Bronchial epithelial cell (primary cell): ENCODE results near the gene HMCN2. TPM values are rescaled to one million over a fixed set of nuclear protein-coding genes. Genes with fewer than 3 reads are reported as not detected.
A peak's percentile ranks its signal among the peaks of the same experiment; 100 is the strongest.

Source experiments
- DNase-seq: peaks from one replicate; pipeline ENCODE4 v3.0.0-alpha.2; 2010; ENCODE audit warnings: low read depth
- FAIRE-seq: peaks from 2 replicates; lab custom pipeline; 2011; peaks lifted over from hg19 to GRCh38; lab: Jason Lieb, UNC
- H3K27me3 ChIP-seq: 2 replicates; pipeline ENCODE4 v1.5.1; 2011; ENCODE audit warnings: low read length; ENCODE audit not compliant: control insufficient read depth, insufficient read depth
- H3K36me3 ChIP-seq: 2 replicates; pipeline ENCODE4 v1.5.1; 2011; ENCODE audit warnings: low read length; ENCODE audit not compliant: control insufficient read depth, insufficient read depth
- H3K4me3 ChIP-seq: 2 replicates; pipeline ENCODE4 v1.5.1; 2011; ENCODE audit warnings: mild to moderate bottlenecking, low read depth, low read length, control low read depth
- total RNA-seq: library from RNA; depleted of rRNA; stranded (reverse); fragments of >200 nt; gene quantifications from 2 replicates; pipeline ENCODE4 v1.2.1, GENCODE V29; 2014
- TF ChIP-seq, protein P1 (sequence below): IDR thresholded peaks from 2 replicates; pipeline ENCODE4 v1.5.1; 2011; ENCODE audit warnings: mild to moderate bottlenecking, moderate library complexity, low read length, control low read depth, inconsistent platforms; ENCODE audit not compliant: insufficient read depth, severe bottlenecking

HMCN2 gene
- total RNA-seq, 1 donor from 2014 or later, result under 0.01 TPM

GRCh38 chr9:130241198-130241535, 24.4 kb upstream of the HMCN2 start:
- Histone ChIP-seq H3K4me3 (no peak overlapping the region), H3K27me3 (no peaks in the 10 kb centered on the region), H3K36me3 (no peaks in the 10 kb centered on the region)
- no peak for FAIRE-seq
- TF ChIP-seq, protein P1, sequence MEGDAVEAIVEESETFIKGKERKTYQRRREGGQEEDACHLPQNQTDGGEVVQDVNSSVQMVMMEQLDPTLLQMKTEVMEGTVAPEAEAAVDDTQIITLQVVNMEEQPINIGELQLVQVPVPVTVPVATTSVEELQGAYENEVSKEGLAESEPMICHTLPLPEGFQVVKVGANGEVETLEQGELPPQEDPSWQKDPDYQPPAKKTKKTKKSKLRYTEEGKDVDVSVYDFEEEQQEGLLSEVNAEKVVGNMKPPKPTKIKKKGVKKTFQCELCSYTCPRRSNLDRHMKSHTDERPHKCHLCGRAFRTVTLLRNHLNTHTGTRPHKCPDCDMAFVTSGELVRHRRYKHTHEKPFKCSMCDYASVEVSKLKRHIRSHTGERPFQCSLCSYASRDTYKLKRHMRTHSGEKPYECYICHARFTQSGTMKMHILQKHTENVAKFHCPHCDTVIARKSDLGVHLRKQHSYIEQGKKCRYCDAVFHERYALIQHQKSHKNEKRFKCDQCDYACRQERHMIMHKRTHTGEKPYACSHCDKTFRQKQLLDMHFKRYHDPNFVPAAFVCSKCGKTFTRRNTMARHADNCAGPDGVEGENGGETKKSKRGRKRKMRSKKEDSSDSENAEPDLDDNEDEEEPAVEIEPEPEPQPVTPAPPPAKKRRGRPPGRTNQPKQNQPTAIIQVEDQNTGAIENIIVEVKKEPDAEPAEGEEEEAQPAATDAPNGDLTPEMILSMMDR, result no peak
- DNase-seq, result no peak

DNA sequence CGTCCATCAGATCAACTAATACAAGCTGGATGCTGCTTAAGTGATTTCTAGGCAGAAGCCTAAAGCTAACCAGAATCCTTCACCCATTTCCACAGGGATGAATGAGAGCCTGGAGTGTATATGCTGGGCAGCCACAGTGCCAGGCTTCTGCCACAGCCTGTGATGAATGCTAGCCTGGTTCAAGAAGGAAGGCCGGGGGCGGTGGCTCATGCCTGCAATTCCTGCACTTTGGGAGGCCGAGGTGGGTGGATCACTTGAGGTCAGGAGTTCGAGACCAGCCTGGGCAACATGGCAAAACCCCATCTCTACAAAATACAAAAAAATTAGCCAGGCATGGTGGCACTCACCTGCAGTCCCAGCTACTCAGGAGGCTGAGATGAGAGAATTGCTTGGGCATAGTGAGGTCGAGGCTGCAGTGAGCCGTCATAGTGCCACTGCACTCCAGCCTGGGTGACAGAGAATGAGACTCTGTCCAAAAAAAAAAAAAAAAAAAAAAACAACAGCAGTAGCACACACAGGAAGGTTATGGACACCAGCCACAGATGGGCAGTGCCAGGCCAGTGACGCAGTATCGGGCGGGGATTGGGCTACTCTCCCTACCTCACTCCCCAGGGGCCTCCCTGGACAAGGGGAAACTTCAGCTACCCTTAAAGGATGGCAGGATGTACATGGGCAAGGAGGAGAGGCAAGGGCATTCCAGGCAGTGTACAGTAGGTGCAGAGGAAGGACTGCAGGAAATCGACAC, 23.1 kb upstream of the HMCN2 start:
- TF ChIP-seq, protein P1, result no peak
- no peak for FAIRE-seq
- Histone ChIP-seq H3K27me3 (no peaks in the 10 kb centered on the region), H3K36me3 (no peaks in the 10 kb centered on the region), H3K4me3 (no peak overlapping the region)
- DNase-seq, result no peak

DNA sequence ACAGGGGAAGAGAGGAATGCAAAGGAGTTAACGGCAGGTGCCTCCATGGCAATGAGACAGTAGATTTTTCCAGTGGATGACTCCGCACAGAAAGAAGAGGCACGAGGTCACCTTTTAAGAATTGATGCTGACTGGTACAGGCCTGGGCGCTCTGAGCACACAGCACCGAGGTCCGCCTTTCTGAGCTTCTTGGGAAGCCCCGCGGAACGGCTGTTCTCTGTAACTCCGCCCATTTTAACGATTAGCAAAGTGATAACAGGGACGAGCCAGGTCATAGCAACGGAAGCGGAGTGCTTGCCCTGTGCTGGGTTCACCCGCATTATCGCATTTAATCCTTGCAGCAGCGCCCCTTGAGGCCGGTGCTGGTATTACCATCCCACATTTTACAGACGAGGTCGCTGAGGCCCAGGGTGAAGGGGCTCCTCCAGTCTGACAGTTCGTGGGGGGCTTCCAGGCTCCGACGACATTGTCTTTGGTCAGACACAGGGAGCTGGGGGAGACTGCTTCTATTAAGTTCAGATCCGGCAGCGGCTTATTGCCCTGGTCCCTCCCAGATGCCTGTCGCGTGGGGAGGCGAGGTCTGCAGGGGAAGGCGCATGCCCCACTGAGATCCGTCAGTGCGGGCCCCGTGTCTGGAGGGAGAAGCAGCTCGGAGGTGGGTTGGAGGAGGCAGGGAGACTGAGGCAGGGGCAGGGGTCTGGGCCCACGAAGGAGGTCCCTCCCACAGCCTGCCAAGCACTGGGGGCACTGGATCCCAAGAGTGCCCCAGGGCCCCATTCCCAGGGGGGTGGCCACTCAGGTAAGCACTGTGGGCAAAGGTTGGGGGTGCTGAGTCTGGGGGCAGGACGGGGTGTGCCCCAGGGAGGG, 22.3 kb upstream of the HMCN2 start:
- Histone ChIP-seq H3K36me3 (no peaks in the 10 kb centered on the region), H3K4me3 (no peak overlapping the region), H3K27me3 (no peaks in the 10 kb centered on the region)
- TF ChIP-seq, protein P1, result peak; percentile 87
- FAIRE-seq (no peak), DNase-seq (no peak)

DNA sequence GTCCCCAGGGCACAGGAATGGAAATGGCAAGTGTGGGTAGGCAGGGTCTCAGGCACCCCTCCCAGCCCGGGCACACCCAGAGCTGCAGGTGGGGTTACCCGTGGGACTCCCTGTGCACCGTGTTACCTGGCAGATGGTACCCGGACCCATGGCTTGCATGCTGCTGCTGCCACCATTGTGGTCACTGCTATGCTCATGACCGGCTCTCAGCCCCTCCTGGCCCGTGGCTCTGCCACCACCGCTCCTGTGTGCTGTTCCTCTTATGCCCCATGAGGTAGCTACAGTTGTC, 21.7 kb upstream of the HMCN2 start:
- TF ChIP-seq, protein P1, result no peak
- no peaks in the 10 kb centered on the region for H3K27me3 ChIP-seq
- H3K36me3 ChIP-seq, result no peaks in the 10 kb centered on the region
- DNase-seq (no peak), FAIRE-seq (no peak)
- H3K4me3 ChIP-seq, result no peak overlapping the region

GRCh38 chr9:130244548-130245165, 20.9 kb upstream of the HMCN2 start:
- DNase-seq, result no peak
- FAIRE-seq, result no peak
- H3K36me3 ChIP-seq, result no peaks in the 10 kb centered on the region
- H3K27me3 ChIP-seq, result no peaks in the 10 kb centered on the region
- TF ChIP-seq, protein P1, result no peak
- no peak overlapping the region for H3K4me3 ChIP-seq
